Measurements from ENCODE around the gene PRPF6.

DNA sequence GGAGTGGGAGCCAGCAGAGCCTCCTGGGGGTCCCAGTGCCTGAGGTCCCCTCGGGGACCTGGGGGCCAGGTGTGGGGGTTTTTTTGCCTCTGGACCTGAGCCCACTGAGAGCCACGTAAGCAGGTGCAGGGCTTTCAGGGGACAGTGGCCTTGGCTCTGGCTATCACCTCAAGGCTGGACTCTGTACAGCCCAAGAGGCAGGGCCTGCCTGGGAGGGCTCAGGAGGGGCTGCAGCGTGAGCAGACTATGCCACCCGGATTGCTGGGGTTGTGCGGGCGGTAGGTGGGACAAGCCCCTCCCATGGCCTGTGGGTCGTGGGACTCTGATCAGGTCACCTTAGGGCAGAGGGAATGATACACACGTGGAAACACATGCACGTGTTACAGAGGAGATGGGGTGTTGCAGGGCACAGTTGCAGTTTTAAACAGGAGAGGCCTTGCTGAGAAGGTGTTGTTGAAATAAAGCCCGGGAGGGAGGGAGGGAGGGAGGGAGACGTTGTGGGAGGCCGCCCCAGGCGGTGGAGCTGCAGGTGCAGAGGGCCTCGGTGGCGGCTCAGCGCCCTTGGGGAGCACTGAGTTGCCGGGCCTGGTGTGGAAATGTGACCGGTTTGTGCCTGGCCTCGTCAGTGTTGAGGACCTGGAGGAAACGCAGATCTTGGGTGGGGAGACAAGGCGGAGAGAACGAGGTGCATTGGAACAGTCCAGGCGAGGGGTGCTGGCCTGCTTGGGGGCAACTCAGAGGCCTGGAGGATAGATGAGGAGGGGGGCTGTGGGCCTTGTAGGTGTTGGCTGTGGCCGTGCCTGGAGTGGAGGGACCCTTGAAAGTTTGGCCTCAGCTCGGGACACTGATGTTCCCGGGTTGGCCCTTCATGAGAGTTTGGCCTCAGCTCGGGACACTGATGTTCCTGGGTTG is 84.4 kb downstream of the PRPF6 start:
- TF ChIP-seq EP300 (IDR thresholded peaks at IDR 0.05) (no peak), POLR2A (IDR thresholded peaks at IDR 0.05) (no peak)
- TF ChIP-seq, protein P1, sequence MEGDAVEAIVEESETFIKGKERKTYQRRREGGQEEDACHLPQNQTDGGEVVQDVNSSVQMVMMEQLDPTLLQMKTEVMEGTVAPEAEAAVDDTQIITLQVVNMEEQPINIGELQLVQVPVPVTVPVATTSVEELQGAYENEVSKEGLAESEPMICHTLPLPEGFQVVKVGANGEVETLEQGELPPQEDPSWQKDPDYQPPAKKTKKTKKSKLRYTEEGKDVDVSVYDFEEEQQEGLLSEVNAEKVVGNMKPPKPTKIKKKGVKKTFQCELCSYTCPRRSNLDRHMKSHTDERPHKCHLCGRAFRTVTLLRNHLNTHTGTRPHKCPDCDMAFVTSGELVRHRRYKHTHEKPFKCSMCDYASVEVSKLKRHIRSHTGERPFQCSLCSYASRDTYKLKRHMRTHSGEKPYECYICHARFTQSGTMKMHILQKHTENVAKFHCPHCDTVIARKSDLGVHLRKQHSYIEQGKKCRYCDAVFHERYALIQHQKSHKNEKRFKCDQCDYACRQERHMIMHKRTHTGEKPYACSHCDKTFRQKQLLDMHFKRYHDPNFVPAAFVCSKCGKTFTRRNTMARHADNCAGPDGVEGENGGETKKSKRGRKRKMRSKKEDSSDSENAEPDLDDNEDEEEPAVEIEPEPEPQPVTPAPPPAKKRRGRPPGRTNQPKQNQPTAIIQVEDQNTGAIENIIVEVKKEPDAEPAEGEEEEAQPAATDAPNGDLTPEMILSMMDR (IDR thresholded peaks at IDR 0.05): no peak
